Measurements from ENCODE around the gene OSBPL6. TPM values are rescaled to one million over a fixed set of nuclear protein-coding genes. Genes with fewer than 3 reads are reported as not detected.

Gene OSBPL6
- total and polyA plus RNA-seq, 10 donors: 0.13 to 2.2 (median 1.4) TPM

GRCh38 chr2:178225006-178225805, 30.9 kb downstream of the OSBPL6 start:
- no peak overlapping the region for H3K27ac ChIP-seq
- DNase-seq: no peak
- H3K4me3 ChIP-seq: no peak overlapping the region
- H3K9me3 ChIP-seq: no peaks in the 10 kb centered on the region
- TF ChIP-seq, protein P1, sequence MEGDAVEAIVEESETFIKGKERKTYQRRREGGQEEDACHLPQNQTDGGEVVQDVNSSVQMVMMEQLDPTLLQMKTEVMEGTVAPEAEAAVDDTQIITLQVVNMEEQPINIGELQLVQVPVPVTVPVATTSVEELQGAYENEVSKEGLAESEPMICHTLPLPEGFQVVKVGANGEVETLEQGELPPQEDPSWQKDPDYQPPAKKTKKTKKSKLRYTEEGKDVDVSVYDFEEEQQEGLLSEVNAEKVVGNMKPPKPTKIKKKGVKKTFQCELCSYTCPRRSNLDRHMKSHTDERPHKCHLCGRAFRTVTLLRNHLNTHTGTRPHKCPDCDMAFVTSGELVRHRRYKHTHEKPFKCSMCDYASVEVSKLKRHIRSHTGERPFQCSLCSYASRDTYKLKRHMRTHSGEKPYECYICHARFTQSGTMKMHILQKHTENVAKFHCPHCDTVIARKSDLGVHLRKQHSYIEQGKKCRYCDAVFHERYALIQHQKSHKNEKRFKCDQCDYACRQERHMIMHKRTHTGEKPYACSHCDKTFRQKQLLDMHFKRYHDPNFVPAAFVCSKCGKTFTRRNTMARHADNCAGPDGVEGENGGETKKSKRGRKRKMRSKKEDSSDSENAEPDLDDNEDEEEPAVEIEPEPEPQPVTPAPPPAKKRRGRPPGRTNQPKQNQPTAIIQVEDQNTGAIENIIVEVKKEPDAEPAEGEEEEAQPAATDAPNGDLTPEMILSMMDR (IDR thresholded peaks at IDR 0.05 in 8 of 11, conservative IDR thresholded peaks at IDR 0.05 in 3 of 11): no peak
- no peak for TF ChIP-seq POLR2AphosphoS5 (IDR thresholded peaks at IDR 0.05)
- TF ChIP-seq POLR2A (IDR thresholded peaks at IDR 0.05): no peak
- H3K4me1 ChIP-seq: no peaks in the 10 kb centered on the region
- intact Hi-C loops (cut with DNase I; ENCODE audit: low total_unique reads): no loop called here
- 61 to 79% (median 75%) methylated on average over 4 of the region's 4 CpGs for WGBS, 5 donors
- H3K27me3 ChIP-seq (replicated peaks in 1 of 7): peaks cover 0 to 15% (median 0%) of the 10 kb centered on the region in 7 donors
- H3K36me3 ChIP-seq: no peaks in the 10 kb centered on the region

DNA sequence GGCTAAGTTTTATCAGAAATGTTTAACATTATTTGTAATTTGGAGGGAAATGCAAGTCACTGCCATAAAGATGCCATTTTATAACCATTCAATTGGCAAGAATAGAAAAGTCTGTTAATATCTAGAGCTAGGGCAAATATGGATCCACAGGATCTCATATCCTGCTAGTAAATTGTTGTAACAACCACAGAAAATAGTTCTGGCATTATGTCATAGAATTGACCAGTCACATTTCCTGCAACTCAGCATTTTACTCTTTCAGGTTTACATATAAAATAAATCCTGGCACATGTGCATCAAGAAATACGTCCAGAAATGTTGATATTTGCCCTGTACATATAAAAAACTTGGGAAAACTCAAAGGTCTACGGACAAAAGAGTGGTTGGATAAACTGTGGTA, 32.9 kb downstream of the OSBPL6 start:
- Histone ChIP-seq H3K27me3 (replicated peaks in 1 of 7) (peaks cover 0 to 10% (median 0%) of the 10 kb centered on the region in 7 donors), H3K36me3 (no peaks in the 10 kb centered on the region), H3K4me3 (no peak overlapping the region), H3K27ac (no peak overlapping the region), H3K9me3 (no peaks in the 10 kb centered on the region), H3K4me1 (no peaks in the 10 kb centered on the region)
- 71 to 81% (median 72%) methylated on average over 2 of the region's 2 CpGs for WGBS, 5 donors
- intact Hi-C loops (cut with DNase I; ENCODE audit: low total_unique reads): no loop called here
- no peak for DNase-seq
- TF ChIP-seq, protein P1 (IDR thresholded peaks at IDR 0.05 in 8 of 11, conservative IDR thresholded peaks at IDR 0.05 in 3 of 11): no peak
- TF ChIP-seq POLR2A (IDR thresholded peaks at IDR 0.05) (no peak), POLR2AphosphoS5 (IDR thresholded peaks at IDR 0.05) (no peak)

DNA sequence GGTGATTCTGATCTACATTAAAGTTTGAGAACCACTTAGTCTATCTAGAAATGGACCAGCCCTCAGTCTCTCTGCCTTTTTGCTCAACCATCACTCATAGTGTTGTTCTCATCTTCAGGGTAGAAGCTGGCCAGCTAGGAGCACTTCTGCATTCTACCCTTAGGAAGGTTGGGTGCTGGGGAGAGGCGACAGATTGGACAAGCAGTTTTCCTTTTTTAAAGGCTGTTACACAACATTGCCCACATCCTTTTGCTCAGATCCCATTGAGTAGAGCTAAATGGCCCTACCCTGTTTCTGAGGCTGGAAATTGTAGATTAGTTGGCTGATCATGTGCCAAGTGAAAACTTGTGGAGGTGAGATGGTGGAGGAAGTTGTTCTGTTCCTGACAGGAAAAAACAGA, 35.6 kb downstream of the OSBPL6 start:
- DNase-seq: no peak
- no peaks in the 10 kb centered on the region for H3K9me3 ChIP-seq
- WGBS, 5 donors: 17 to 55% (median 29%) methylated on average over 1 of the region's 1 CpG
- intact Hi-C loops (cut with DNase I; ENCODE audit: low total_unique reads): no loop called here
- H3K36me3 ChIP-seq: no peaks in the 10 kb centered on the region
- no peak overlapping the region for H3K27ac ChIP-seq
- no peaks in the 10 kb centered on the region for H3K27me3 ChIP-seq (replicated peaks in 1 of 7)
- TF ChIP-seq POLR2AphosphoS5 (IDR thresholded peaks at IDR 0.05): no peak
- TF ChIP-seq POLR2A (IDR thresholded peaks at IDR 0.05): no peak
- TF ChIP-seq, protein P1 (IDR thresholded peaks at IDR 0.05 in 8 of 11, conservative IDR thresholded peaks at IDR 0.05 in 3 of 11): no peak
- H3K4me1 ChIP-seq: no peaks in the 10 kb centered on the region
- no peak overlapping the region for H3K4me3 ChIP-seq

DNA sequence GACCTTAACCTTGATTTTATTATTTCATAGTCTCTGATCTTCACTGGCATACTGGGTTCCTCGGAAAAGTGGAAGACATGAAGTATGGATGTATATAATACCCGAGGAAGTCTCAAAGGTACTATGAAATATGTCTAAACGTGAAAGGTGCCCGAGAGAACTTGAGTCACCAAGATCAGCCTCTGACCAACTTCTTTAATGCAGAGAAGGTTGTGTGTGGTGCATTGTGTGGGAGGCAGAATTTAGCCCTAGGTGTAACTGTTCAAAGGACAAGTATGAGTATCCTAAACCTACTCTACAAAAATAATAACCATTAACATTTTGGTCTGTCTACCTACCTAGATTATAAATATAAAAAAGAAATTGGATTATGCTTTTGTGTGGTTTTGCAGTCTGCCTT, 36.1 kb downstream of the OSBPL6 start:
- DNase-seq: no peak
- TF ChIP-seq, protein P1 (IDR thresholded peaks at IDR 0.05 in 8 of 11, conservative IDR thresholded peaks at IDR 0.05 in 3 of 11): no peak
- TF ChIP-seq POLR2A (IDR thresholded peaks at IDR 0.05): no peak
- no peak for TF ChIP-seq POLR2AphosphoS5 (IDR thresholded peaks at IDR 0.05)
- Histone ChIP-seq H3K27ac (no peak overlapping the region), H3K4me3 (no peak overlapping the region), H3K9me3 (no peaks in the 10 kb centered on the region), H3K36me3 (no peaks in the 10 kb centered on the region), H3K4me1 (no peaks in the 10 kb centered on the region), H3K27me3 (replicated peaks in 1 of 7) (no peaks in the 10 kb centered on the region)
- WGBS, 5 donors: 47 to 77% (median 68%) methylated on average over 4 of the region's 4 CpGs
- intact Hi-C loops (cut with DNase I; ENCODE audit: low total_unique reads): no loop called here
